Dermis microvascular lymphatic vessel endothelial cell (primary cell): ENCODE results near the gene KCNJ4. TPM values are rescaled to one million over a fixed set of nuclear protein-coding genes. Genes with fewer than 3 reads are reported as not detected.

ENCODE experiments used
- DNase-seq, 2 donors: peaks; one replicate each; pipeline versions ENCODE4 v3.0.0 to v3.0.0-alpha.2; 2010; ENCODE audit warnings: low read depth in 2 of 2
- total RNA-seq: library from RNA; depleted of rRNA; stranded (reverse); fragments of >200 nt; gene quantifications from 2 replicates; pipeline ENCODE4 v1.2.1, GENCODE V29; 2014

KCNJ4 gene
- total RNA-seq, 1 donor from 2014 or later, result not detected

GRCh38 chr22:38453066-38453672, 1.8 kb downstream of the KCNJ4 start:
- DNase-seq, result no peak

- DNase-seq, result no peak
These were observed 2.5 kb downstream of the KCNJ4 start for GRCh38 chr22:38452373-38453065.

- DNase-seq, result no peak
These were observed 3.1 kb downstream of the KCNJ4 start for GRCh38 chr22:38451864-38452263.

- DNase-seq, result no peak
These were observed 3.6 kb downstream of the KCNJ4 start for GRCh38 chr22:38451404-38451803.

GRCh38 chr22:38450234-38450797, 4.7 kb downstream of the KCNJ4 start:
- DNase-seq, result no peak

GRCh38 chr22:38449776-38450175, 5.2 kb downstream of the KCNJ4 start:
- no peak for DNase-seq

- DNase-seq, result no peak
These were observed 5.9 kb downstream of the KCNJ4 start for GRCh38 chr22:38448945-38449745.

GRCh38 chr22:38446018-38446601, 8.9 kb downstream of the KCNJ4 start:
- DNase-seq, result no peak

GRCh38 chr22:38444783-38445182, 10.2 kb downstream of the KCNJ4 start:
- no peak for DNase-seq

GRCh38 chr22:38443628-38444521, 11.1 kb downstream of the KCNJ4 start:
- DNase-seq, result no peak

- DNase-seq, result no peak
These were observed 11.9 kb downstream of the KCNJ4 start for GRCh38 chr22:38442967-38443627.

GRCh38 chr22:38441620-38442287, 13.2 kb downstream of the KCNJ4 start:
- DNase-seq, result no peak

GRCh38 chr22:38440747-38441350, 14.2 kb downstream of the KCNJ4 start:
- DNase-seq, result no peak

GRCh38 chr22:38437416-38437815, 17.6 kb downstream of the KCNJ4 start:
- DNase-seq, result no peak

- no peak for DNase-seq
These were observed 18.2 kb downstream of the KCNJ4 start for GRCh38 chr22:38436629-38437395.

GRCh38 chr22:38435965-38436364, 19.0 kb downstream of the KCNJ4 start:
- no peak for DNase-seq

- DNase-seq, result no peak
These were observed 20.0 kb downstream of the KCNJ4 start for GRCh38 chr22:38435010-38435409.

GRCh38 chr22:38433871-38434270, 21.1 kb downstream of the KCNJ4 start:
- DNase-seq, result no peak

GRCh38 chr22:38432264-38432663, 22.7 kb downstream of the KCNJ4 start:
- no peak for DNase-seq
